GM19372 (cell line): Measurements from ENCODE around the gene ZNF740.

Experiments used
- ATAC-seq: cut with Tn5 transposase; IDR thresholded peaks from one replicate; pipeline ENCODE4 v1.9.1; 2021; ENCODE audit warnings: mild to moderate bottlenecking, low read depth, moderate library complexity; ENCODE audit not compliant: unreplicated experiment

ZNF740 gene

DNA sequence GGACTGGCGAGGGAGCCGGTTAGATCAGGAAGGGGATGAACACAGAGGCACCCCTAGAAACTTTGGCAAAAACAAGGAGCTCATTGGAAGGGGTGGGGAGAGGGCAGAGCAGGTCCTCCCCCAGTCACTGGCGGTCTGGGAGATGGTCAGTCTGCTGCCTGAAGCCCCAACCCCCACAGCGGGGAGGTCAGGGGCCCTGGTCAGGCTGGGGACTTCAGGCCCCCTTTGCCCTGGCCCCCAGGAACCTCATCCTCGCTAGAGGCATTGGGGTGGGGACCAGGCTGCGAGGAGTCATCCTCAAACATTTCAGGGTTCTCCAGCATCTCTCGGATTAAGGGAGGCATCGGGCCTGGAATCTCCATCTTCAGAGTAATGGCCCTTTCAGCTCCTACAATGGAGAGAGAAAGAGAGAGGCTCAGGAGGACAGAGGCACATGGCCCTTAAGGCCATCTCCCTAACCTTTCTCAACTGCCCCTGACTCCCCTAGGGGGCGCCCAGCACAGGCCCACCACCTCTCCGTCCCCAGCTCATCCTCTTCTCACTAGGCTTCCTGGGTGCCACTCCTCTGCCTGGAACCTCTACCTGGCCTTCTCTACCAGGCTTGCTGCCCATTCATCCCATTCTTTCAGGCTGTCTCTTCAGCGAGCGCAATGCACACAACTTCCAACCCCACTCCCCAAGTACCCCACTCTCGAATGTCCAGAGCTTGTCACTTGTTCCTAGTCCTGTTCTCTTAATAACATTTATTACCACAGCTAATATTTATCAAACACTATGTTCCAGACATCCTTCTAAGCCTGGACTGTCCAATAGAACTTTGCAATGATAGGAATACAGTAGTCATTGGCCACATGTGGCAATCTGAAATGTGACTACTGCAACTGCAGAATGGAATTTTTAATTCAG lies 31.2 kb downstream of the ZNF740 start:
- no peak for ATAC-seq

DNA sequence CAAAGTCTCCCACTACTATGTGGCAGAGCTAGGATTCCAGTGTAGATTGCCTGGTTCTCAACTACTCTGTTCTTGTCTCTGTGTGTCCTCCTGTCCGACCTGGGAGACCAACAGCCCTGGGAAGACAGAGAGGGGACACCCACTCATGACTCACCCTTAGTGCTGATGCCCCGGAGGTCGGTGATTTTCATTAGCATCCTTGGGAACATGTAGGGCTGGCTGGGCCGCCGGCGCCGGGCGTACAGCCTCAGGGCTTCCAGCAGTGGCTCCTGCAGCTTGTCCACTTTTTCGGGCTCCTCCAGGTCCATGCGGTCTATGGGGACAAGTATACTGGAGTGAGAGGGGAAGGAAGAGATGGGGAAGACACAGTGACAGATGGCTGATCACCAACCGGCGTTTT lies 32.4 kb downstream of the ZNF740 start:
- no peak for ATAC-seq

DNA sequence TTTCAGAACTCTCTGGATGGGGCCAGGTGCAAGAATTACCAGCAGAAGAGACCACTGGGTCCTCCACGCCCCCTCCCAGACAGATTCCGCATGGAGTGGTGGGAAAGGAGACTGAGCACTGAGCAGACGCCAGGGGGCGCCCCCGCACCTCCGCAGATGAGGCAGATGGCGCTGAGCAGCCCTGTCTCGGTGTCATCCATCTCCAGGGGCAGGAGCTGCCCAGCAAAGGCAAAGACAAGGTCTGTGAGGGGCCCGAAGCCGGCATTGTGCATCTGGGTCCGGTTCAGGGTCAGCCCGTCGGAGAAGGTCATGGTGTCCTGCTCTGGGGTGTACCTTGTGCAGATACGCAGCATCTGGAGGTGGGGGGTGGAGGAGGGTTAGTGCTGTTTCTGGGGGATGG lies 32.8 kb downstream of the ZNF740 start:
- ATAC-seq = no peak

DNA sequence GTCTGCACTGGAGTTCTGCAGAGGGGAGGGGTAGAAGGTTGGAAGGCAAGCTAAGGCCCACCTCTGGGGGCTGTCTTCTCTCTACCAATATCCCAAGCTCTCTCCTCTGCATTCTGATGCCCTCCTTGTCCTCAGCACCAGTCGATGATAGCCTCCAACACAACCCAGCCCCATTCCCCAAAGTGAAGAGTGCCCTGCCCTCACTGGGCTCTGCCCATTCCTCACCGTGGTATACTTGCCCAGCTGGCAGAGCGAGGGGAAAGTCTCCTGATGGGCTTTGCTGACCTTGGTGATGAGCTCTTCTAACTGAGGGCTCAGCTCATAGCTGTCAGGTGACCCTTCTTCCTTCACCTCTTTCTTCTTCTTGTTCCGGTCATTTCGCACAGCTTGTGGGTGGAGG lies 33.7 kb downstream of the ZNF740 start:
- ATAC-seq = no peak

DNA sequence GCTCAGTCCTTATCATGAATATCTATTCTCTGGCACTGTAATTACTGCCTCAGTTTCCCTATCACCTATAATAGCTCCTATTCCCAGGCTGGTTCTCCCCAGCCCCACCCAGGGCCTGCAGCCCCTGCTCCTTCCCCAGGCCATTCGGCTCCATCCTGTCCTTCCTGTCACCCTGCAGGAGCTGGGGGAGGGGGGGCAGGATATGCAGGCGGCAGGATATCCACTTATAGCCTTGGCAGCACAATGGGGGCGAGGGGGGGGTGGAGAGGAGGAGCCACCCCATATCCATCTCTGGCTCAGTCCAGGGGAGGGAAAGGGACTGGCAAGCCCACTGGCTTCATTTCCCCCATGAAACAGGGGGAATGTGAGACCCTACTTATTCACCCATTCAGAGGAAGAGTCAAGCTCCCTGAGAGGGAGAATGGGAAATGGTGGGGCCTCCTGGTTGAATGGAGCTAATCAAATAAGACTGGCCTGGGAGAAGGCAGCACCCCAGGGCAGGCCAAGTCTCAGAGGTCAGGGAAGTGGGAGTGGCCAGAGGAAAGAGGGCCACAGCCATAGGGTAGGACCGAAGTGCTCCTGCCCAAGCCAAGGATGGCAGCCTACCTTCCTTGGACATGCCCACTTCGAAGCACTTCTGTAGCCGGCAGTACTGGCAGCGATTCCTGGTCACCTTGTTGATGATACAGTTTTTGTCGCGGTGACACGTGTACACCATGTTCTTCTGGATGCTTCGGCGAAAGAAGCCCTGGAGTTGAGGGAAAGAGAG lies 34.3 kb downstream of the ZNF740 start:
- no peak for ATAC-seq

DNA sequence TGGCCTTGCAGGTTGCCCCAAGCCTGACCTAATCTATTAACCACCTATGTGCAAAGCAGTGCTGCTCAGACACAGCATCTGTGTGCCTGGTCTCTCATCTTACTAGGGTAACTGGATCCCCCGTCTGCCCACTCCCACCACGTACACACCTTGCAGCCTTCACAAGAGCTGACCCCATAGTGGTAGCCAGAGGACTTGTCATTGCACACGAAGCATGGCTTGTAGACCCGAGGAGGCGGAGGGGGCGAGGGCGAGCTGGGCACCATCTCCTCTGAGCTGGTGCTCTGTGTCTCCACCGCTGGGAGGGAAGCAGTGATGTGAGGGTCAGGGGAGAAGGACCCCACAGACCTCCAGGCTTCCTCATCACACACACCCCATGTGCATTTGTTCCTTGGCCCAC lies 35.0 kb downstream of the ZNF740 start:
- no peak for ATAC-seq

DNA sequence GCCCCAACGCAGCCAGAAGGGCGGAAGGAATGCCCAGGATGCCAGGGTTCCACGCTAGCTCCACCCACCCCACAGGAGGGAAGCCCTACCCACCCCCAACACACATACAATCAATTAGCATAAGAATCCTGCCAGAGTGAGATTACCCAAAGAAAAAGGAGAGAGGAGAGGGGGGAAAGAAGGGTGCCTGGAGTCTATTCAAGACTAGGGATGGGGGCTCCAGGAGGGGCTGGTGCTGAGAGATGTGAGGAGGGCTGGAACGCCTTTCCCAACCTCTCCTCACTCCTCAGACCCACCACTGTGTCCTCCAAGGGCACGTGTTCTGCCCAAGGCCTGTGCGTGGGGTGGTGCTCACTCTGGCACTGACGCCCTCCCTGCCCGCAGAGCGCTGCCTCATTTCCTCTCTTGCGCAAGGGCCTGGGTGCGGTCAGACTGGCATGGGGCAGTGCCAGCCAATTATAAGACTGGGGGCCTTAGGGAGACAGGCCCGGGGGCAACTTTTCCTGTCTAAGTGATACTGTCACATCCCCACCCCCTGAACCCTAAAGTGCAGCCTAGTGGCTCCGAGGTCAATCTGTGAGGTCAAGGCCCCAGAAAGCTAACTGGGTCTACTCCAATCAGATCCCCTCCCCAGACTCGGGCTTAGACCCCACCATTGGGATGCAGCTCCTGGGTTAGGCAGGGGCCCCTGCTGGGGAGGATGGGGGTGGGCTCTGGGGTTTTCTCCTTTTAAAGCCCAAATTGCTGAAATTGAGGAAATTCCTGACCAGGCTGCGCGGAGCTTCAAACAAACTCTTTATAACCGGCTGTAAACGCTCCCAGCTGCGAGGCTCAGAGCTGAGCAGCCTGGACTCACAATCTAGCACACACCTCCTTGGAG lies 36.8 kb downstream of the ZNF740 start:
- no peak for ATAC-seq

DNA sequence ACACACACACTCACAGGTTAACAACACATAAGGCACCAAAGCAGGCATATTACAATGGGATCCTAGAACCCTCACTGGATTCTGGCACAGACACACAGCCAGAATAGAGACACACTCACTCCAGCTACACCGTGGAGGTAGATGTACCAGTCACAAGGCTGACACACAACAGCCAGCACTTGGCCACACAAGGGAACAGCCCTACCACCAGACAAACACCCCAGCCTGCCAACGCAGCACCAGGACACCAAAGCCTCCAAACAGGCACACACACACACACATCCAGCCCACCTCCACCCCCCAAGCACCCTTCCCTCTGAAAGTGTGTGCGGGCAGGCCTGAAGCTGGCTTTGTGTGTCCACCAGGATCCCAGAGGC lies 37.4 kb downstream of the ZNF740 start:
- ATAC-seq = no peak

DNA sequence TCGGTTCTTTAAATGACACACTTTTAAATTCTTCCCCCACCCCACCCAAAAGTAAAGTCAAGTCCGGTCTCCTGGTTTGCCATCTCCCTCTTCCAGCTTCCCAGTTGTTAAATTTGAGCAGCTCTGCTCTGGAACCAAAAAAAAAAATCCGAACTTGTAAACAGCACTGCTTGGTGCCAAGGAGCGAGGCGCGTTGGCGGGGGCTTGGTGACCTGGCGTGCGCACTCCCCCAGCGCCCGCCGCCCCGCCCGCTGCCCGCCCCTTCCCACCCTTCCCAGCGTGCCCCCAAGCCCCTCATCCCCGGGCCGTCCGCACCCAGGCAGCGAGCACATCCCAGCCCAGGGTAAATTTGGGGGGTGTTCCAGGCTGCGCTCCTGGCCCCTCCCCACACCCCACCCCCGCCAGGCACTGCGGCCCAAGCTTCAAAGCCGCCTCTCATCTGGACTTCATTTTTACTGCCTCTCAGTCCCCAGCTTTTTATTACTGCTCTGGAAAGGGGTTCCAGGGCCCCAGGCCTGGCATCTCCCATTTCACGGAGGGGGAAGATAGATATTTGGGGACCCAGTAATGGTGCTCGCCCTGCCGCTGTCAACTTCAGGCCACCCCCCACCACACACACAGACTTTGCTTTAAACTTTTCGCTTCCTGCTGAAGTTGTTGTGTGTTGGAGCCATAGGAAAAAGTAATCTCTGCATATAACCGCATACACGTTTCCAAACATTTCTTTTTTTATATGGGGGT lies 38.2 kb downstream of the ZNF740 start:
- no peak for ATAC-seq

DNA sequence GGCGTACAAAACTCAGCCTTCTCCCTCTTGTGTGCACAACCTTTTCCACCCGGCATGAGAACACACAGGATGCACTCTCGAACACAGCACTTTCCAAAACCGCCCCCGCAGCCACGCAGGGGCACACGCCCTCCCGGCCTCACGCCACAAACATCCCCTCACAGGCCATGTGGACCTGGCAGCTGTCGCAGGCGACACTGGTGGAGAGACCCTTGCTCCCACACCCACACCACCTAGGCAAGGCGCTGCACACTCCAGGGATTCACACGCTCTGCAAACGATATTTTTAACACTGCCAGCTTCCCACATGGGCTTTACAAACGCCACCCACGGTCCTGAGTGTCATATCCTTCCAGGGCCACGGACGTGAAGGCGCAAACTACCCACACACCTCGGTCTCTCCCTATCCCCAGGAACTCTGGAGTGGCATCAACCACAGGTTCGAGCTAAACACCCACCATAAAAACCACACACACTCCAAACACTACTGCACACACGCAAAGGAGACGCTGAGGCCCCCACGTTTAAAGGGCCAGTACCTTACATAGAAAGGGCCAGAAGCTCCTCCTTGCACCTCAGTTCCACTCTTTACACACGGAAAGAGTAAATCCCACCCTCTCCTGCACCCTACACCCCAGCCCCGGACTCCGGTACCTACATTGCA lies 38.9 kb downstream of the ZNF740 start:
- ATAC-seq = no peak

DNA sequence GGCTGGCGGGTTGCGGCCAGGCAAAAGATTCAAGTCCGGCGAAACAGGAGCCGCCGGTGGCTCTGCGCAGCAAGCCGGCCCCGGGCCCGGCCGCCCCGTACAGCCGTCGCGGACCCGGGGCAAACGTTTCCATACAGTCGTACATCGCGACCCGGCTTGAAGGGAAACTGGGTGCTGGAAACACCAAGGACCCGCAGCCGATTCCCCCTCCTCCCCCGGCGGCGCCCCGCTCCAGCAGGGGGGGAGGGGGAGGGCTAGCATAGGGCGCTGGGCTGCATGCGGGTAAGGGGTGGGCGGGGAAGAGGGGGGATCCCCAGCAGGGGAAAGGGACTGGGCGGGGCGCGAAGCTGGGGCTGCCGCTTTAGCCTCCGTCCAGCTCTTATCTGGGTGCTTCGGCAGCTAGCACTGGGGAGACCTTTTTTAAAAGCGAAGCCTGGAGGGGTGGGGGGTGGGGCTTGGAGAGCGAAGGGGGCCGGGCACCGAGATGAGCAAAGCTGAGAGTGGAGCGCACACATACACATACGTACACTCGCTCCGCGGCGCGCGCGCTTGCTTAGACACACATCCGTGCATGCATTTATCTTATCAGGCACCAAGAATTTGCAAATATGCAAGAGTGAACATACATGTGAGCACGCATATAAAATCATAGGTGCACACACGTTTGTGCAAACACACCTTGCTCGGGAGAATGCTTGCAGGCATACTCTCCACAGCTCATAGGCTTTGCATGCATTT lies 39.6 kb downstream of the ZNF740 start:
- ATAC-seq = peak; percentile 33

DNA sequence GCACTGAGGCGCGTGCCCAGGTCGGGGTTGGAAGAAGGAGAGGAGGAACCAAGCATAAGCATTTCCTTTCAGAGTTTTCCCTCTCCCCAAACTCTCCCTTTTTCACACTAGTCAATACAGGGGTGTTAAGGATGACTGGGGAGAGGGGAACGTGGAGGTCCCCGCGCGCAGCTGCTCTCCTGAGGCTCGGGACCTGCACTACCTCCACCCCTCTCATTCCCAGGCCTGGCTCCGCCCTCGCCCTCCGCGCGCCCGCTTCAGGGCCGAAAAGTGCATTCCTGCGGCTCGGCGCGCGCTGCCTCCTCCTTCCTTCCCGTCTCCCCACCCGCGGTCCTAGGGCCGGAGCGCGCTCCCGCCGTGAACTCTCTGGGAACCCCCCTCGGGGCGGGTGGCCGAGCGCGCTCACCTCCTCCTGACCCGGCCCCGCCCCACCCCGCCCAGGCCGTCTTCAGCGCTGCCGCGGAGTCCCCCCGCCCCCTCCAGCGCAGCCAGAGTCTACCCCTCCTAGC lies 40.2 kb downstream of the ZNF740 start:
- ATAC-seq = peak; percentile 50

DNA sequence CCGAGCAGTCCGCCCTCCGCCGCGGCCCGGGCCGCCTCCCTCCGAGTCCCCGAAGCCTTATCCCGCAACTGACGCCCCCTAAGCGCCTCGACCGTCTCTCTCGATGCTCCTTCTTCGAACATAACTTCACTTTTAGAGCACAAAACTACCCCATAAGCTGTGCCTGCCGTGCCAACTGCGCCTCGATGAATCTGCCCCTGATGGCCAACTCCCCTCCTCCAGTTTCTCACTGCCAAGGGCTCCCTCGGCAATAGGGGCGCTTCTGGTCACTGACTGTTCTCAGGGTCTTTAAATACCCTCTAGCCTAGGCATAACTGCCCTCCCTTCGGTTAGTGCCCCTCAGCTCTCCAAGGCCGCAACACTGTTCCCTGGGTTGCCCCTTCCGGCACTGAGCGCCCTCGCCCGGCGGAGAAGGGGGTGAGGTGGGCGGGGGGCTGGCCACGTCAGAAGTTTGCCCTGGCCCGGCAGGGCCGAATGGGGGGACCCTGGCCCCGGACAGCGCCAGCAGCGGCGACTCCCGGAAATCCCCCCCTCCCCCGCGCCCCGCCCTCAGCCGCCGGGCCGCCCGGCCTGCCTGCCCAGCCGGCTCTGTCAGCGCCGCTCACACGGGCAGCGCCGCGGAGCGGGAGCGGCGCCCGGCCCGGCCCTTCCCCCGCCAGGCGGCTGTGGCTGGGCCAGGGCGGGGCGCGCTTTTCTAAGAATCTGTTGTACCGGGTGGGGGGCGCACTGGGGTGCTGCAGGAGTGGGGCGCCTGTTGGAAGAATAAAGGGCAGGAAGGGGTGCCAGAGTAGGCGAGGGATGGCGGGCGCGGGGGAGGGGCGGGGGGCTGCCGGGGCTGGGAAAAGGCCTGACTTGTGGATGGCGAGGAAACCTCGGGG lies 40.9 kb downstream of the ZNF740 start:
- ATAC-seq = peak; percentile 20

DNA sequence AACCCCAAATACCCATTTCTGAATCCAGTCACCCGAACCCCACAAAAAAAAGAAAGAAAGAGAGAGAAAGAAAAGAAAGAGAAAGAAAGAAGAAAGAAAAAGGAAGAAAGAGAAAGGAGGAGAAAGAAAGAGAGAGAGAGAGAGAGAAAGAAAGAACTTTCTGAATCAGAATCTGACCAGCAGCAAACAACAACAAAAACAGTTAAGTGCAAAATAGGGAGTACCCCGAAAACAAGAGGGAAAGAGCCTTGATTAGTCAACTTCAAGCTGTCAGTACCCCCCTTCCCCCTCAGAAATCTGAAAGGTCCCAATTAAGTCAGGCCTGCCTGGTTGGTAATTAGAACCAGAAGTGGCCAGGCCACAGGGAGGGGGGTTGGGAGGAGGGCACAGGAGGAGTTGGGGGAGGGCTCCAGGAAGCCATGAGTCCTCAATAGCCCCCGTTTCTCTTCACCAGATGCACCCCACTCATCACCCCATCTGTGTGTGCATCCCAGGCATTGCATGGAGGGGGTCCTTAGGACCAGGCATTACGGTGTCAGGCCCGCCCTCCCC lies 41.7 kb downstream of the ZNF740 start:
- no peak for ATAC-seq

DNA sequence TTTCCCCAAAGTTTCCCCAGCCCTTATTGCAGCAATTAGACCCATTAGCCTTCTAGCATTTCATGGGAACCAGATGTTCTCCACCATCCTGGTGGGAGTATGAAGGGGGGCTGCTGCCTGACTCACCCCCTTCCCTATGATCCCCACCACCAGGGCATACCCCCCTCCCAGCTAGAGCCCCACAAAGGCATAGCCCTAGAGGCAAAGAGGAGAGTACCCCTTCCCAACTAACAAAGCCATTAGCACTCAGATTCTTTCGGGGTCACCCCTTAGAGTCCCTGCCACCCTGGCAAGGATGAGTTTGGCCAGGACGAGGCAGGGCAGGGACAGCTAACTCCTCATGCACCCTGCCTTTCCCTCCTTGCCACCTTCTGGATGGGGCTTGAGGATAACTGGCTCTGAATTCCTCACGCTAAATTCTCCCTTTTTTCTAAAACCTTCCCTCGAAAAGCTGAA lies 42.3 kb downstream of the ZNF740 start:
- no peak for ATAC-seq

DNA sequence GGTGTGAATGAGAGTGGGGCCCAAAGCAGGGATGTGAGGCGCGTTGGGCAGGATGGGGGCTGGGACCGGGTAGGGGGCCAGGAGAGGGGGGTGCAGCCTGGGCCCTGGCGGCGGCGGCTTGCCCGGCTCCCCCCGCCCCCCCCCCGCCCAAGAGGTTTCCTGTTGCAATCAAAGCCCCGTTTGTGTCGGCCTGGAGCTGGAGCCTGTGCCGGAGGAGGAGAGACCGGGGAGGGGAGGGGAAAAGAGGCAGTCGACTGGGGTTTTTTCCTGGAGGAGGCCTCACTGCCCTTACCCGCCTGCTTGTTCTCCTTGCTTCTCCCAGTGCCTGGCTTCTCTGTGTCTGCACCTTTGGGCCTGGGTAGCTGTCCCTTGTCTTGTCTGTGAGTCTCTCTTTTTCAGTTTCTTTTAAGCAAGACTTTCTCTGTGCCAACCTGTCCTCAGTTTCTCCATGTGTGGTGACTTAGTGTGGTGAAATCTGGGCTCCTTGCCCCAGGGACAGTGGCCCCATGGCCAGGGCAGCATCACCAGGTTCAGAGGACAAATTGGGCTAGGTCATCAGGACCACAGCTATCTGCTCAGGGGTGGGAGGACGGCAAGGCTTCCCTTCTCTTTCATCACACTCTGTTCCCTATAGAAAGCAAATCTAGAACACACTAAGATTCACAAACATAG lies 43.0 kb downstream of the ZNF740 start:
- ATAC-seq = no peak
